NT2/D1 (cell line): Measurements from ENCODE around the gene DSTYK.
"Not testable (repeated sequence)": the region's sequence is repeated elsewhere in the genome, so short reads cannot be mapped to it uniquely, and the experiment has no call there.

Source experiments
- DNase-seq: peaks from one replicate; pipeline ENCODE4 v3.0.0-alpha.2; 2011; ENCODE audit warnings: low read depth, low spot score
- H3K27me3 ChIP-seq: 2 replicates; pipeline ENCODE4 v1.6.0; 2011; ENCODE audit warnings: mild to moderate bottlenecking; ENCODE audit not compliant: insufficient read length, insufficient read depth
- H3K36me3 ChIP-seq: 2 replicates; pipeline ENCODE4 v1.6.1; 2011; ENCODE audit warnings: mild to moderate bottlenecking, low read length, mixed read lengths; ENCODE audit not compliant: insufficient read depth, insufficient read length
- H3K4me1 ChIP-seq: 2 replicates; pipeline ENCODE4 v1.5.1; 2011; ENCODE audit not compliant: insufficient read depth, insufficient read length
- H3K4me3 ChIP-seq: 2 replicates; pipeline ENCODE4 v1.5.1; 2011; ENCODE audit warnings: low read depth; ENCODE audit not compliant: insufficient read length
- H3K9ac ChIP-seq: 2 replicates; pipeline ENCODE4 v1.6.0; 2011; ENCODE audit warnings: low read depth; ENCODE audit not compliant: insufficient read length
- H3K9me3 ChIP-seq: 2 replicates; pipeline ENCODE4 v1.5.1; 2011; ENCODE audit warnings: mild to moderate bottlenecking, low read length; ENCODE audit not compliant: insufficient read depth
- SUZ12 ChIP-seq: IDR thresholded peaks from 2 replicates; pipeline ENCODE4 v1.6.1; 2011; ENCODE audit not compliant: insufficient read length, insufficient read depth; ENCODE audit errors: extremely low read depth
- YY1 ChIP-seq: IDR thresholded peaks from 2 replicates; pipeline ENCODE4 v1.6.1; 2011; ENCODE audit not compliant: insufficient read length, insufficient read depth
- ZNF274 ChIP-seq: IDR thresholded peaks from 2 replicates; pipeline ENCODE4 v1.6.1; 2011; ENCODE audit warnings: mild to moderate bottlenecking, low read depth, low read length

DSTYK gene

GRCh38 chr1:205168291-205168690 lies 43.2 kb downstream of the DSTYK start:
- DNase-seq = no peak
- H3K36me3 ChIP-seq = peaks cover 43% of the 10 kb centered on the region
- no peak for TF ChIP-seq SUZ12
- H3K4me3 ChIP-seq = no peak overlapping the region
- no peaks in the 10 kb centered on the region for H3K9me3 ChIP-seq
- no peak overlapping the region for H3K9ac ChIP-seq
- H3K27me3 ChIP-seq = no peaks in the 10 kb centered on the region
- no peaks in the 10 kb centered on the region for H3K4me1 ChIP-seq

DNA sequence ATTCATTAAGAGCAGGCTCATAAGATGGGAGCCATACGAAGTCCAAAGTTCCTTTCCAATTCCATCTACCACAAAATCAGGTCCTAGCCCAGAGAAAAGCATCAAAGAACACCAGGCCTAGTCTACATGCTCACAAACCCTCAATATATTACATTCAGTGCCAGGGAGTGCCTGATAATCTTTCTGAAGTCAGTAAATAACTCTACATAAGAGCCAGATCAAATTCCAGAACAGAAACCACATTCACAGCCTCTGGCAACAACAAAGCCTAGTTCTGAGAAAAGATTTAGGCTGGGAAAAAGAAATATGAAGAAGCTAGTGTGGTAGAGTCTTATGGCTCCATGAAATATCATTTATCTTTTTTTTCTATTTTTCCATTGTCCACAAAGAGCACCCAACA lies 49.2 kb downstream of the DSTYK start:
- TF ChIP-seq SUZ12 = no peak
- no peak for TF ChIP-seq YY1
- Histone ChIP-seq H3K36me3 (peaks cover 73% of the 10 kb centered on the region), H3K4me3 (no peak overlapping the region)

GRCh38 chr1:205161076-205161475 lies 50.4 kb downstream of the DSTYK start:
- Histone ChIP-seq H3K9ac (no peak overlapping the region), H3K9me3 (peaks cover 19% of the 10 kb centered on the region), H3K27me3 (no peaks in the 10 kb centered on the region), H3K4me3 (no peak overlapping the region), H3K4me1 (no peaks in the 10 kb centered on the region), H3K36me3 (peaks cover 77% of the 10 kb centered on the region)
- DNase-seq = no peak
- no peak for TF ChIP-seq YY1
- TF ChIP-seq SUZ12 = no peak
- TF ChIP-seq ZNF274 = no peak

More for the DNA sequence above, 49.2 kb downstream of the DSTYK start:
- Histone ChIP-seq H3K9me3 (peaks cover 7% of the 10 kb centered on the region), H3K27me3 (no peaks in the 10 kb centered on the region), H3K4me1 (no peaks in the 10 kb centered on the region), H3K9ac (no peak overlapping the region)
- no peak for DNase-seq

DNA sequence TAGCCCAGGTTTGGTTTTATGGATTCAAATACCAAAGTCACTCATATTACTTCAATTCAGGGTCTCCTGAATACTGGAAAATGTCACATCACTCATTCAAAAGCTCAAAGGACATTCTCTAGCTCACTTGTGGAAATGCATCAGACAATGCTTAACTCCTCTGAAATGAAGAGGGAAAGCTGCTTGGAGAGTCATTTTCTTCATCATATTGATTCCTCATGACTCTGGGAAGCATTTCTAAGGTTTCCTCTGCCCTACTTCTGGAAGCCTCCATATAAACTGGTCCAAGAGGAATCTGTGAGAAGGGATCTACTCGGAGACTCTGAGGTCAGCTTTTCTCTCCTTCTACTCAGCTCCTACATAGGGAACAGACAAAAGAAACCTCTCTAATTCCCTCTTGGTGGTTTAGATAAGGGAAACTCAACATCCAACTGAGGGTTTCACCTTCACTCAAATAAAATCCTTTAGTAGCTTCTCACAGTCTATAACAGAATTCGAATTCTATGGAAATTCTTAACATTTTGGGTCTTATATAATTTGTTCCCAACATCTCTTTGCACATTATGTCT lies 53.4 kb downstream of the DSTYK start:
- peaks cover 82% of the 10 kb centered on the region for H3K36me3 ChIP-seq
- TF ChIP-seq YY1 = no peak
- TF ChIP-seq ZNF274 = no peak
- TF ChIP-seq SUZ12 = no peak
- peaks cover 27% of the 10 kb centered on the region for H3K9me3 ChIP-seq
- no peak overlapping the region for H3K9ac ChIP-seq
- H3K4me1 ChIP-seq = no peaks in the 10 kb centered on the region
- no peak for DNase-seq
- no peak overlapping the region for H3K4me3 ChIP-seq
- no peaks in the 10 kb centered on the region for H3K27me3 ChIP-seq

GRCh38 chr1:205155665-205156377 lies 55.7 kb downstream of the DSTYK start:
- H3K9ac ChIP-seq, H3K27me3 ChIP-seq, H3K4me3 ChIP-seq, DNase-seq, H3K4me1 ChIP-seq: not testable (repeated sequence)
- Histone ChIP-seq H3K9me3 (peaks cover 27% of the 10 kb centered on the region), H3K36me3 (peaks cover 66% of the 10 kb centered on the region)

DNA sequence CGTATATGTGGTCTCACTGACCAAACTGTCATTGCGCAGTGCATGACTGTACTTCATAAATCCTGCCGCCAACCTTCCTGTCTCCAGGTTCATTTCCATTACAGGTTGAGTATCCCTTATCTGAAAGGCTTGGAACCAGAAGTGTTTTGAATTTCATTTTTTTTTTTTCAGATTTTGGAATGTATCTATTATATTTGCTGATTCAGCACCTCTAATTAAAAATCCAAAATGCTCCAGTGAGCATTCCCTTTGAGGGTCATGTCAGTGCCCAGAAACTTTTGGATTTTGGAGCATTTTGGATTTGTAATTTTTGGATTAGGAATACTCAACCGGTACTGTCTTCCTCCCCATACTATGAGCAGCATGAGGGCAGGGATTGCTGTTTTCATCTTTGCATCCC lies 59.0 kb downstream of the DSTYK start:
- peaks cover 22% of the 10 kb centered on the region for H3K9me3 ChIP-seq
- H3K27me3 ChIP-seq = no peaks in the 10 kb centered on the region
- no peak for DNase-seq
- H3K9ac ChIP-seq = no peak overlapping the region
- H3K36me3 ChIP-seq = peaks cover 49% of the 10 kb centered on the region
- TF ChIP-seq SUZ12 = no peak
- no peak for TF ChIP-seq ZNF274
- no peak for TF ChIP-seq YY1
- no peak overlapping the region for H3K4me3 ChIP-seq
- no peaks in the 10 kb centered on the region for H3K4me1 ChIP-seq

DNA sequence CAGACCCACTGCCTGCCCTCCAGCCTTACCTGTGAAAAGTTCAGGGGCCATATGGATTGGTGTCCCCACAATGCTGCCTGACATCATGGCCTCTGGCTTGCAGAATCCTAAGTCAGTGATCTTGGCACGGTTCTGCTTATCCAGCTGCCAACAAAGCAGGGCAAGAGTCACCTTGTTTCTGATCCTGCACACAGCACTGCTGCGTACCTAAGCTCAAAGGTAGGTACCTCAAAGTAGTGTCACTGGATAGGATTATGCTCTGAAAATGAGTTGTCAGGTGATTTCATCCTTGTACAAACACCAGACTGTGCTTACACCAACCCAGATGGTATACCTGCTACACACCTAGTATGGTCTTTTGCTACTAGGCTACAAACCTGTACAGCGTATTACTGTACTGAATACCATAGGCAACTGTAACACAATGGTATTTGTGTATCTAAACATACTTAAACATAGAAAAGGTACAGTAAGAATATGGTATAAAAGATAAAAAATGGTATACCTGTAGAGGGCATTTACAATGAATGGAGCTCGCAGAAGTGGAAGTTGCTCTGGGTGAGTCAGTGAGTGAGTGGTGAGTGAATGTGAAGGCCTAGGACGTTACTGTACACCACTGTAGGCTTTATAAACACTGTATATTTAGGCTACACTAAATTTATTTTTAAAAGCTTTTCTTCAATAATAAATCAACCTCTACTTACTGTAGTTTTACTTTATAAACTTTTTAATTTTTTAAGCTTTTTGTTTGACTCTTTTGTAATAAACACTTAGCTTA lies 60.7 kb downstream of the DSTYK start:
- Histone ChIP-seq H3K27me3 (no peaks in the 10 kb centered on the region), H3K4me1 (peaks cover 2% of the 10 kb centered on the region), H3K9ac (no peak overlapping the region), H3K36me3 (peaks cover 36% of the 10 kb centered on the region), H3K9me3 (peaks cover 6% of the 10 kb centered on the region), H3K4me3 (no peak overlapping the region)
- TF ChIP-seq YY1 (no peak), SUZ12 (no peak), ZNF274 (no peak)
- DNase-seq = no peak
